ENCODE data around the gene ZNF784.

- TF ChIP-seq, protein P1, sequence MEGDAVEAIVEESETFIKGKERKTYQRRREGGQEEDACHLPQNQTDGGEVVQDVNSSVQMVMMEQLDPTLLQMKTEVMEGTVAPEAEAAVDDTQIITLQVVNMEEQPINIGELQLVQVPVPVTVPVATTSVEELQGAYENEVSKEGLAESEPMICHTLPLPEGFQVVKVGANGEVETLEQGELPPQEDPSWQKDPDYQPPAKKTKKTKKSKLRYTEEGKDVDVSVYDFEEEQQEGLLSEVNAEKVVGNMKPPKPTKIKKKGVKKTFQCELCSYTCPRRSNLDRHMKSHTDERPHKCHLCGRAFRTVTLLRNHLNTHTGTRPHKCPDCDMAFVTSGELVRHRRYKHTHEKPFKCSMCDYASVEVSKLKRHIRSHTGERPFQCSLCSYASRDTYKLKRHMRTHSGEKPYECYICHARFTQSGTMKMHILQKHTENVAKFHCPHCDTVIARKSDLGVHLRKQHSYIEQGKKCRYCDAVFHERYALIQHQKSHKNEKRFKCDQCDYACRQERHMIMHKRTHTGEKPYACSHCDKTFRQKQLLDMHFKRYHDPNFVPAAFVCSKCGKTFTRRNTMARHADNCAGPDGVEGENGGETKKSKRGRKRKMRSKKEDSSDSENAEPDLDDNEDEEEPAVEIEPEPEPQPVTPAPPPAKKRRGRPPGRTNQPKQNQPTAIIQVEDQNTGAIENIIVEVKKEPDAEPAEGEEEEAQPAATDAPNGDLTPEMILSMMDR (tag by site-specific recombination; IDR thresholded peaks at IDR 0.05), result no peak
- TF ChIP-seq YY1 (tag by site-specific recombination; IDR thresholded peaks at IDR 0.05) (no peak), ZNF510 (tag by site-specific recombination; IDR thresholded peaks at IDR 0.05; ENCODE audit: insufficient replicate concordance) (no peak), KLF10 (tag by site-specific recombination; IDR thresholded peaks at IDR 0.05) (no peak)
Observed at GRCh38 chr19:55660404-55660803, 36.0 kb upstream of the ZNF784 start.
